GM19238 (cell line): ENCODE measurements around the gene PHKA1.
"Not testable (repeated sequence)": the region's sequence is repeated elsewhere in the genome, so short reads cannot be mapped to it uniquely, and the experiment has no call there.

Experiments used
- DNase-seq: peaks from one replicate; pipeline ENCODE4 v3.0.0; 2011; ENCODE audit warnings: low spot score; ENCODE audit not compliant: insufficient read length

Gene PHKA1

GRCh38 chrX:72572248-72573157 is 141.6 kb downstream of the PHKA1 start, which contains the start of gene HDAC8:
HDAC8 (minus strand) TSS chrX:72572843; CDS start chrX:72572761, 82 bp downstream.
- peak; percentile 30 for DNase-seq

GRCh38 chrX:72569786-72570185 is 144.3 kb downstream of the PHKA1 start:
- no peak for DNase-seq

GRCh38 chrX:72568406-72569092 is 145.6 kb downstream of the PHKA1 start:
- DNase-seq, result no peak

GRCh38 chrX:72566448-72566847 is 147.7 kb downstream of the PHKA1 start:
- no peak for DNase-seq

GRCh38 chrX:72559655-72560054 is 154.5 kb downstream of the PHKA1 start:
- not testable (repeated sequence) for DNase-seq

GRCh38 chrX:72554448-72555140 is 159.5 kb downstream of the PHKA1 start:
- no peak for DNase-seq

GRCh38 chrX:72552443-72552842 is 161.7 kb downstream of the PHKA1 start:
- not testable (repeated sequence) for DNase-seq

- no peak for DNase-seq
Observed at GRCh38 chrX:72545990-72546389, 168.1 kb downstream of the PHKA1 start.

GRCh38 chrX:72540318-72540717 is 173.8 kb downstream of the PHKA1 start:
- no peak for DNase-seq

GRCh38 chrX:72539822-72540221 is 174.3 kb downstream of the PHKA1 start:
- DNase-seq, result no peak

GRCh38 chrX:72536542-72536941 is 177.6 kb downstream of the PHKA1 start:
- no peak for DNase-seq

GRCh38 chrX:72532366-72532765 is 181.7 kb downstream of the PHKA1 start:
- DNase-seq, result no peak
